Vagina (tissue), 2 donors: ENCODE measurements around the gene LMBR1.

Experiments
- POLR2A ChIP-seq, 2 donors: fragments of 450-650 bp; IDR thresholded peaks; one replicate each; pipeline ENCODE4 v1.6.1; 2017; ENCODE audit warnings: antibody characterized with exemption in 2 of 2, mild to moderate bottlenecking in 2 of 2, moderate library complexity in 2 of 2
- POLR2AphosphoS5 ChIP-seq, 2 donors: sonication (generic); formaldehyde crosslinking; IDR thresholded peaks; one replicate each; pipeline ENCODE4 v1.9.0; 2017; ENCODE audit warnings: antibody characterized with exemption in 2 of 2, mild to moderate bottlenecking in 2 of 2, low read depth in 1 of 2; ENCODE audit not compliant: insufficient read depth in 1 of 2
- TF ChIP-seq, protein P1 (sequence below), 3 experiments: fragments of 450-650 bp in 2 of 3; fragments of 200-600 bp in 1 of 3; sonication (generic) in 1 of 3; IDR thresholded peaks; one replicate each; pipeline ENCODE4 v1.5.1; 2017 to 2019; ENCODE audit warnings: antibody characterized with exemption in 3 of 3, mild to moderate bottlenecking in 2 of 3, moderate library complexity in 2 of 3

DNA sequence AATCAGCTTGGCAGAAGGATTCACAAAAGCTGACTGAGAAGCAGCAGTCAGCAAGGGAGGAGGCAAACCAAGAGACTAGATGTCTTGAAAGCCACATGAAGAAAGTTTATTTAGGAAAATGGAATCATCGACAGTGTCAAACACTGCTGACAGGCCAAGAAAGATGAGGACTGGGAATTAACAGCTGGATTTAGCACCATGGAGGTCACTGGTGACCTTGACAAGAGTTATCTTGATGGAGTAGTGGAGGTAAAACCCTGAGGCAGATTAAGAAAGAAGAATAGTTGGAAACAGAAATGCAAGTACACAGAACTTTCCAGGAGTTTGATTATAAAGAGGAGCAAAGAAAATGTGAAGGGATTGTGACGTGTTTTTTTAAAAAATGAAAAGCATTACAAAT is 51.5 kb downstream of the LMBR1 start:
- TF ChIP-seq, protein P1, sequence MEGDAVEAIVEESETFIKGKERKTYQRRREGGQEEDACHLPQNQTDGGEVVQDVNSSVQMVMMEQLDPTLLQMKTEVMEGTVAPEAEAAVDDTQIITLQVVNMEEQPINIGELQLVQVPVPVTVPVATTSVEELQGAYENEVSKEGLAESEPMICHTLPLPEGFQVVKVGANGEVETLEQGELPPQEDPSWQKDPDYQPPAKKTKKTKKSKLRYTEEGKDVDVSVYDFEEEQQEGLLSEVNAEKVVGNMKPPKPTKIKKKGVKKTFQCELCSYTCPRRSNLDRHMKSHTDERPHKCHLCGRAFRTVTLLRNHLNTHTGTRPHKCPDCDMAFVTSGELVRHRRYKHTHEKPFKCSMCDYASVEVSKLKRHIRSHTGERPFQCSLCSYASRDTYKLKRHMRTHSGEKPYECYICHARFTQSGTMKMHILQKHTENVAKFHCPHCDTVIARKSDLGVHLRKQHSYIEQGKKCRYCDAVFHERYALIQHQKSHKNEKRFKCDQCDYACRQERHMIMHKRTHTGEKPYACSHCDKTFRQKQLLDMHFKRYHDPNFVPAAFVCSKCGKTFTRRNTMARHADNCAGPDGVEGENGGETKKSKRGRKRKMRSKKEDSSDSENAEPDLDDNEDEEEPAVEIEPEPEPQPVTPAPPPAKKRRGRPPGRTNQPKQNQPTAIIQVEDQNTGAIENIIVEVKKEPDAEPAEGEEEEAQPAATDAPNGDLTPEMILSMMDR (IDR thresholded peaks at IDR 0.05): no peak
- TF ChIP-seq POLR2A (IDR thresholded peaks at IDR 0.05) (no peak), POLR2AphosphoS5 (IDR thresholded peaks at IDR 0.05; ENCODE audit: insufficient read depth in 1 of 2, low read depth in 1 of 2) (no peak)
